Stimulated activated CD4-positive, alpha-beta T cell treated with anti-CD3 and anti-CD28 coated beads, Interleukin-4, amount 100 ng/mL, for 24 hours (primary cell): Measurements from ENCODE around the gene PLXNA1.

Source experiments
- DNase-seq: peaks from one replicate; pipeline ENCODE4 v3.0.0-alpha.2; 2020

The PLXNA1 gene

GRCh38 chr3:127025456-127025855, 42.5 kb downstream of the PLXNA1 start:
- no peak for DNase-seq

- DNase-seq = no peak
Observed at GRCh38 chr3:127026036-127026435, 43.1 kb downstream of the PLXNA1 start.

GRCh38 chr3:127026661-127027060, 43.7 kb downstream of the PLXNA1 start:
- DNase-seq = no peak

- DNase-seq = no peak
Observed at GRCh38 chr3:127027061-127027735, 44.3 kb downstream of the PLXNA1 start.

- no peak for DNase-seq
Observed at GRCh38 chr3:127027811-127028548, 45.1 kb downstream of the PLXNA1 start.

- DNase-seq = no peak
Observed at GRCh38 chr3:127028781-127029657, 46.1 kb downstream of the PLXNA1 start.

GRCh38 chr3:127029658-127030507, 47.0 kb downstream of the PLXNA1 start:
- no peak for DNase-seq

- no peak for DNase-seq
Observed at GRCh38 chr3:127030508-127031412, 47.8 kb downstream of the PLXNA1 start.

GRCh38 chr3:127031413-127031810, 48.5 kb downstream of the PLXNA1 start:
- no peak for DNase-seq

- no peak for DNase-seq
Observed at GRCh38 chr3:127031845-127032244, 48.9 kb downstream of the PLXNA1 start.

GRCh38 chr3:127032296-127032990, 49.5 kb downstream of the PLXNA1 start:
- DNase-seq = no peak
